NK-92 (cell line): ENCODE measurements around the gene GRIA1.

Source experiments
- DNase-seq: peaks from one replicate; lab custom pipeline; 2025; ENCODE audit not compliant: unreplicated experiment; lab: John Stamatoyannopoulos, UW

Gene GRIA1

GRCh38 chr5:153544706-153545105 lies 54.2 kb downstream of the GRIA1 start:
- DNase-seq = no peak

- DNase-seq = no peak
These were observed 56.1 kb downstream of the GRIA1 start for GRCh38 chr5:153546566-153546965.

- DNase-seq = no peak
These were observed 61.1 kb downstream of the GRIA1 start for GRCh38 chr5:153551537-153552079.

DNA sequence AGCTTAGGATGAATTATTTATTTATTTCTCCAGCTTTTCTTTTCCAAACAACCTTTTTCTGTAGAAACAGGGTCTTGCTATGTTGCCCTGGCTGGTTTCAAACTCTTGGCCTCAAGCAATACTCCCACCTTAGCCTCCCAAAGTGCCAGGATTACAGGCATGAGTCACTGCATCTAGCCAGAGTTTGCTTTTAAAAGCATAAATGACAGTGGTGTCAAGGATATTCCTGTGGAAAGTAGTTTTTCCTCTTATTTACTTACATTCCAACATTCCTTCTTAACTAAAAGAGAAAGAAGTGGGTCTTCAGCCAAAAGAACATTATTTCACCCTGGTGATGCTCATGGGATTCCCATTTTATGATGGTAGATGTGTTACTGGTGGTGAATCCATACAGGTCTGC lies 62.4 kb downstream of the GRIA1 start:
- no peak for DNase-seq

GRCh38 chr5:153555420-153556114 lies 65.1 kb downstream of the GRIA1 start:
- DNase-seq = no peak

DNA sequence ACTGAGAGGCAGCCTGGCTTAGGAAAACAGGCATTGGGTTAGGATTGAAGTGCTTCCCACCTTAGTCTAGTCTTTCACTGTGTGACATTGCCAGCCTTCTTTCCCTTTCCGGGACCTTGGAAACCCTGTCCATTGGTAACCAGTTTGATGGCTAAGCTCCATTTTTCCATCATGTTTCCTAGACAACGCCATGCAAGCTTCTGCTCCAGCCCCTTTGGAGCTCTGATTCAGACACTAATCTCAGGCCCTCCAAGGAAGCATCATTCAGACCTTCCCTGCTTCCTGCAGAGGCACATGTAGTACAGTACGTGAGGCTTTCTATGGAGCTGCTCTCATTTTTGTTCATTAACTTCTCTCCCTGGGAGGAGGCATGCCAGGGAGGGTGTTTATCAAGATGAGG lies 68.5 kb downstream of the GRIA1 start:
- no peak for DNase-seq

DNA sequence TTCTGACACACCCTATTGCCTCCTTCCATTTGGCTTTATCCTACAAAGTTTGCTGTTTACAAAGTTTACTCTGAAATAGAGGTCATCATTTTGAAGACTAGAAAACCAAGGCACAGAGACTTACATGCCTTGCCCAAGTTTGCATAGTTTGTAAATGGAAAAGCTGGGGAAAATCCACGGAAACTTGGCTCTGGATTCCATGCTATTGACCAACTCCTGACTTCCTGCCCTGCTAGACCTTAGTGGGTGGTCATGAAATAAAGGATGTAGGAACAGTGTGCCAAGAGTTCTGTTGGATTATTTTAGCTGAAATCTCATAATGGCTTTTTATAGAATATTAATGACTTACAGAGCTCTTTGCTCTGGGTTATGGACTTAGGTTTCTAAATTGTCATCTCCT lies 69.5 kb downstream of the GRIA1 start:
- DNase-seq = no peak

GRCh38 chr5:153562189-153562588 lies 71.7 kb downstream of the GRIA1 start:
- DNase-seq = no peak

DNA sequence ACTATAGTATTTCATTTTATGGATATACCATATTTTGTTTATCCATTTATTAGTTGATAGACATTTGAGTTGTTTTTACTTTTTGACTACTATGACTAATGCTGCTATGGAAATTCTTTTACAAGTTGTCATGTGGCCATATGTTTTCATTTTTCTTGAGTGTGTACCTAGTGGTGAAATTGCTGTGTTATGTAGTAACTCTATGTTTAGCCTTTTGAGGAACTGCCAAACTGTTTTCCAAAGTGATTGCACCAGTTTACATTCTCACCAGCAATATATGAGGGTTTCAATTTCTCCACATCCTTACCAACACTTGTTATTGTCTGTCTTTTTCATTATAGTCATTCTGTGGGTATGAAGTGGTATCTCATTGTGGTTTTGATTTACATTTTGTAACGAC lies 75.4 kb downstream of the GRIA1 start:
- DNase-seq = no peak

DNA sequence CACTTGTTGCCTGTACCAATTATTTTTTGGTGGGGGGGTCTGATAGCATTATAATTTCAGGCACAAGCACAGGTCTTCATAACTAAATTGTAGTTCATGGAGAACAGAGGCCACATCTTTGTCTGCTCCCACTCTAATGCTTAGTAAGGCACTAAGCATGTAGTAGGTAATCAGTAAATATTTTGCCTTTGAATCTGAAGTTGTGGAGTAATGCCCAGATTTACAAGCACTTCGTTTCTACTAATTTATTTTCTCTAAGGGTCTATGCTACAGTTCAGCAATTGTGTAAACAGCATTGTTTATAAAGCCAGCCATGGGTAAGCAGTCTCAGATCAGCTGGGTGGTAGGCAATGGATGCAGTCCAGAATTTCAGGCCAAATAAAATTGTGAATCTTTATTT lies 78.6 kb downstream of the GRIA1 start:
- no peak for DNase-seq

DNA sequence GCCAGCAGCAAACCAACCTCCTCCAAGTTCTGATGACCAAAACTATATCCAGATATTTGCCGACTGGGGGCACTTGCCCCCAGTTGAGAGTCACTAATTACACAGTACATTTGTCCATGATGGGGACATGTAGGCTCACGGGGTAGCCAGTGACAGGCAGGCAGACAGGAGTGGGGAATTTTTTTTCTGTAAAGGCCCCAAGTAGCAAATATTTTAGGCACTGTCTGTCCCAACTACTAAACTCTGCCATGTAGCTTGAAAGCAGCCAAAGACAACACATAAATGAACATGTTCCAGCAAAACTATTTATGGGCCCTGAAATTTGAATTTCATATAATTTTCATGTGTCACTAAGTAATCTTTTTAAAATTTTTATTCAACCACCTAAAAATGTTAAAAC lies 80.7 kb downstream of the GRIA1 start:
- DNase-seq = no peak

- no peak for DNase-seq
These were observed 82.1 kb downstream of the GRIA1 start for GRCh38 chr5:153572411-153573145.

DNA sequence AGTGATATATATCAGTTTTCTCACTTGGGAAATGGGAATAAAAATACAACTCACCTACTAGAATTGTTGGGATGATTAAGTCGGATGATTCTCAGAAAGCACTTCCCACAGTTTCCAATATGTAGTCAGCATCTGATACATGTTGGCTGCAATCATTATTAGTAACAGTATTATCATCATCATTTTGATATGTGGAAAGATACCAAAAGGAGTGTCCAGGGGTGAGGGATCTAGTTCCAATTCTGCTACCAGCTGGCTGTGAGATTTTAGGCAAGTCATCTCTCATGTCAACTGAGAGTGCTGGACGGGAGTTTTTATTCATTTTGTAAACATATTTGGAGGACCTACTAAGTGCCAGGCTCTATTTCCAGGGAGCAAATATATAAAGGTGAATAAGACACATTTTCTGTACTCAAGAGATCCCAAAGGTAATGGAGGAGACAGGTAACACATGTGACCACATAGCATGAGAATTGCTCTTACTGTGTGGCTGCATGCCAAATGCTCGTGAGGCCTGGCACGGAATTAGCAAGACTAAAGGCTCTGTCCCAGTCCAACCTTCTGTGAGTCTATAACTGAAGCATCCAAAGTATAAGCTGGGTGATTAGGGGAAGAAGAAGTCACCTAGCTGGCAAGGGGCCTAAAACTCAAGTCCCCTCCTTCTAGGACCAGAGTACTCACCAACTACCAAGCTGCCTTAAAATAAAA lies 83.0 kb downstream of the GRIA1 start:
- no peak for DNase-seq

- no peak for DNase-seq
These were observed 93.9 kb downstream of the GRIA1 start for GRCh38 chr5:153584126-153584959.

GRCh38 chr5:153584960-153585359 lies 94.5 kb downstream of the GRIA1 start:
- DNase-seq = no peak

DNA sequence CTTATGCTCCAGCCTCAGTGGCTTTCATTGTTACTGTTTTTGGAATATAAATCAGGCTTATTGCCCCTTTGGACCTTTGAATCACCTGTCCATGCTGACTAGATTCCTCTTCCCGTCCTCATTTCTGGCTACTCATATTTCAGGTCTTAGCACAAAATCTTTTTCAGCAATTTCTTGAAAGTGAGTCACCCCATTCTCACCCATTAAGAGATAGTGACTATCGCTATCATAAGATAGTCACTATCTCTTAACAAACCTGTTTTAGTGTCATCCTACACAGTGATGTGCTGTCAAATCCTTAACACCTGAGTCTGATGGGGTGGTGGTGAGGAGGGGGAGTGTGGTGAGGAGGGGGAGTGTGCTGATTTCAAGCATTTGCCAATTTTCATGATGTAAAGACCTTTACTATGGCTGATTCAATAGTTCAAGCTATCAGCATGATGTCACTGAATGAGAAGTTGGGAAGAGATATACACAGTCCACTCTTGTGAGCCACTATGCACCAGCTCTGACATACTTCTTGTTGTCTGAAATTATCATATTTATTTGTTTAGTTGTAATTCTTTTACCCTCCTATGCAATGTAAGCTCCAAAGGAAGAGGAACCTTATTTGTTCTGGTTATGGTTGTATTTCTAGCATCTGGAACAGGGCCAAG lies 95.3 kb downstream of the GRIA1 start:
- DNase-seq = no peak

DNA sequence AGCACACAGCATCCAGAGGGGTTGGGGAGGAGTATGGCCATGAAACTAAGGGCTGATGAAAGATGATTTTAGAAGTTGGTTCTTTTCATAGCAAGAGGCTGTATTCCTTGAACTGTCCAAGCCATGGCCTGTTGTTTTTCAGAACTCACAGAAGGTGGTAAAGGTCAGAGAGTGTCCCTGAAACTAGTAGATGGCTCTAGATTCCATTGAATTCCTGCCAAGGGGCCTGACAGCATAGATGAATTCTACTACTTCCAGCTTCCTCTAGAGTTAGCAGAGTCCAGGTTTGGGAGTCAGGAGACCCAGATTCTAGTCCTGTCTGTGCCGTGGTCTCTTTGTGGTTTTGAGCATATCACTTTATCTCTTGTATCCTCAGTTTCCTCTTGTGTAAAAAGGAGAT lies 101.6 kb downstream of the GRIA1 start:
- DNase-seq = no peak

DNA sequence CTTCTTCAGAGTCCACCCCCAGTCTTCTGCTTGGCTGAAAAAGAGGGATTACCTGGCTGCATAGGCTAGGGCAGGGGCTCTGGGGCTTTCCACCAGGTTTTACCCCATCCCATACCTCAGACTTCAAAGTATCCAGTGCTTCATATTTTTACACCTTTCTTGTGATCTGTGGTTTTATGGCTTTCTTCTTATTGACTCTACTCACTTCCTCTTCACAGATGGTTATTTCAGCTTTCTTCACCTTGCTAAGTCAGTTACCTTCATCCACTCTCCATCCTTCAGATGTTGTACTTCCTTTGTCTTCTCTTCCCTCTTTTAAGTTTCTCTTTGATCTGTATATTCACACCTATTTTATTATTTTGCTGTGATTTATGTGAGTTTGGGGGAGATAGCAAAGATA lies 104.3 kb downstream of the GRIA1 start:
- DNase-seq = no peak

DNA sequence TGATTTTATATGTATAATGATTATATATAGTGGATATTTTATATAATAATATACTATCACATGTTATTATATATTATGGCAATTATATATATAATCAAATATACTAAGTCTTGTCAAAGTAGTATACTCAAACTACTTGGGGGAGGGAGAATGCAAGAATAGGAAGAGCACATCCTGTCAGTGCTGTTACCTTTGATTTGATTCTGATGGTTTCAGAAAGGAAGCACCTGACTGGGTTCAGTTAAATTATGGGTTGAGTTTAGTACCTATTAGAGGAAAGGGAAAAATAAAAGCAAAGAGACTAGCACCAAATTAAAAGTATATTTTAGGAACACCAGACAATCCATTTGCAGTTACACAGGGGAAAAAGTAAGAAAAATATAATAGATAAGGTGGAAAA lies 107.6 kb downstream of the GRIA1 start:
- no peak for DNase-seq

DNA sequence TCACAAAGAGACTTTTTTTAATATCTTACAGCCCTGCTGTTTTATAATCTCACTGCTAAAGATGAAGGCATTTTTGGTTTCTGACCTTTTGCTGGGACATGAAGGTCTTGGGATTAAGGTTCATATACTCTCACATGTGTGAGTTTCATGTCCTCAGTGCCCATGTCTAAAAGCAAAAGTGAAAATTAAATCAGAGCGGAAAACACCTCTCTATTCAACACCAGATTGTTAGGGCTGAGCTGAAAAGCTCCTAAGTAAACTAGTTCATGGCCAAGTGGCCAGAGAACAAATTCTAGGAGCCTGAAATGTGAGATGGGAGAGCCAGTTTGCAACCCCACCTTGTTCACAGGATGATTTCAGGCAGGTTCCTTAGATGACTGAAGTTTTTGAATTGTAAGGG lies 110.9 kb downstream of the GRIA1 start:
- no peak for DNase-seq

GRCh38 chr5:153605386-153605785 lies 114.9 kb downstream of the GRIA1 start:
- no peak for DNase-seq
